Naive thymus-derived CD8-positive, alpha-beta T cell (primary cell): ENCODE measurements around the gene PPTC7. TPM values are rescaled to one million over a fixed set of nuclear protein-coding genes. Genes with fewer than 3 reads are reported as not detected.
"Not testable (repeated sequence)": the region's sequence is repeated elsewhere in the genome, so short reads cannot be mapped to it uniquely, and the experiment has no call there.

ENCODE experiments used
- ATAC-seq, 2 donors: fragments of 150-1000 bp; cut with Tn5 transposase in 1 of 2; sonication (Bioruptor Pico), chemical (Tn5 transposase) in 1 of 2; 1 replicate in 1 of 2; 2 replicates in 1 of 2; pipeline ENCODE4 v1.10.0; 2021; ENCODE audit warnings: mild to moderate bottlenecking in 2 of 2, moderate library complexity in 2 of 2
- POLR2A ChIA-PET: fragments of 350-600 bp; sonication (Branson Sonifier 250); formaldehyde crosslinking; loops from one replicate; lab custom pipeline; 2021; ENCODE audit warnings: antibody characterized with exemption; lab: Charles Lee
- DNase-seq, 10 donors: peaks; one replicate each; pipeline versions ENCODE4 v3.0.0 to v3.0.0-alpha.2; 2020 to 2022
- H3K27ac Mint-ChIP-seq, 10 donors: one replicate each; pipeline ENCODE4 v1.8.0; 2020 to 2022; ENCODE audit warnings: mild to moderate bottlenecking in 10 of 10, mixed read lengths in 10 of 10, moderate library complexity in 4 of 10, inconsistent platforms in 1 of 10
- H3K27me3 Mint-ChIP-seq, 5 donors: one replicate each; pipeline ENCODE4 v1.8.0; 2021 to 2022; ENCODE audit warnings: mixed read lengths in 5 of 5
- H3K36me3 Mint-ChIP-seq, 3 donors: one replicate each; pipeline ENCODE4 v1.8.0; 2020 to 2022; ENCODE audit warnings: mixed read lengths in 3 of 3, mild to moderate bottlenecking in 2 of 3, inconsistent platforms in 1 of 3
- H3K4me1 Mint-ChIP-seq, 4 donors: one replicate each; pipeline ENCODE4 v1.8.0; 2021 to 2022; ENCODE audit warnings: mixed read lengths in 4 of 4
- H3K4me3 Mint-ChIP-seq, 10 donors: one replicate each; pipeline ENCODE4 v1.8.0; 2020 to 2022; ENCODE audit warnings: mild to moderate bottlenecking in 10 of 10, mixed read lengths in 10 of 10, moderate library complexity in 6 of 10, inconsistent platforms in 1 of 10
- H3K9me3 Mint-ChIP-seq, 9 donors: one replicate each; pipeline ENCODE4 v1.8.0; 2020 to 2022; ENCODE audit warnings: mixed read lengths in 9 of 9, mild to moderate bottlenecking in 3 of 9, inconsistent platforms in 1 of 9, moderate library complexity in 1 of 9
- polyA plus RNA-seq, 3 donors: library from polyadenylated mRNA; unstranded; fragments of 300-500 nt; fragmentation: Illumina TruSeq; gene quantifications; one replicate each; pipeline ENCODE4 v1.2.3, GENCODE V29; 2021
- total RNA-seq, 8 experiments: library from RNA in 2 of 8; stranded (reverse) in 2 of 8; gene quantifications; one replicate each; pipeline ENCODE4 v1.2.3 and lab custom pipeline; 2021 to 2026

The PPTC7 gene
- total and polyA plus RNA-seq, 5 experiments from 2014 or later: 7.6 to 34.8 (median 10.2) TPM

GRCh38 chr12:110602085-110602814 lies 19.1 kb upstream of the PPTC7 start:
- DNase-seq: peak in 8 of 10 donors; percentile 30 to 66 (median 56)
- peaks cover 6 to 46% (median 13%) of the 10 kb centered on the region in 4 donors for H3K4me1 Mint-ChIP-seq
- ATAC-seq: peak; percentile 72 to 82
- H3K36me3 Mint-ChIP-seq, H3K9me3 Mint-ChIP-seq, H3K27me3 Mint-ChIP-seq: not testable (repeated sequence)
- H3K4me3 Mint-ChIP-seq: peak overlapping the region in 1 of 10 donors; percentile 11
- peak overlapping the region in 8 of 10 donors; percentile 25 to 73 (median 60) for H3K27ac Mint-ChIP-seq
- POLR2A ChIA-PET: interaction anchor here (0.6 to 3.3 kb wide), 12 partner anchors 12 to 199 kb away, joined by 3 to 41 read pairs (median 3); partner anchors contain the start of genes ARPC3, FAM216A, GPN3 and HVCN1

- Mint-ChIP-seq H3K27me3 (no peaks in the 10 kb centered on the region), H3K9me3 (no peaks in the 10 kb centered on the region), H3K4me1 (peaks cover 4 to 32% (median 10%) of the 10 kb centered on the region in 4 donors), H3K36me3 (no peaks in the 10 kb centered on the region), H3K27ac (peak overlapping the region in 6 of 10 donors; percentile 15 to 85 (median 35)), H3K4me3 (no peak overlapping the region)
- DNase-seq (peak in 3 of 10 donors; percentile 57 to 61 (median 60)), ATAC-seq (peak; percentile 48 to 58)
- POLR2A ChIA-PET: interaction anchor here (0.6 to 3.3 kb wide), 12 partner anchors 14 to 150 kb away, joined by 3 to 41 read pairs (median 4); partner anchors contain the start of genes ARPC3, FAM216A and GPN3
Observed at GRCh38 chr12:110600254-110600653, 17.1 kb upstream of the PPTC7 start.

GRCh38 chr12:110599334-110599733 lies 16.2 kb upstream of the PPTC7 start:
- H3K27ac Mint-ChIP-seq: peak overlapping the region in 3 of 10 donors; percentile 40 to 79 (median 62)

GRCh38 chr12:110597885-110598284 lies 14.8 kb upstream of the PPTC7 start:
- Mint-ChIP-seq H3K4me1 (peaks cover 4 to 18% (median 10%) of the 10 kb centered on the region in 4 donors), H3K36me3 (no peaks in the 10 kb centered on the region), H3K27me3 (no peaks in the 10 kb centered on the region), H3K9me3 (no peaks in the 10 kb centered on the region), H3K27ac (no peak overlapping the region), H3K4me3 (no peak overlapping the region)
- DNase-seq (no peak), ATAC-seq (no peak)
- POLR2A ChIA-PET: interaction anchor here (0.7 to 0.8 kb wide), 2 partner anchors 45 to 344 kb away, joined by 3 to 4 read pairs; no protein-coding TSS in a partner anchor

More at GRCh38 chr12:110599334-110599733, 16.2 kb upstream of the PPTC7 start:
- H3K36me3 Mint-ChIP-seq: no peaks in the 10 kb centered on the region
- peaks cover 4 to 25% (median 10%) of the 10 kb centered on the region in 4 donors for H3K4me1 Mint-ChIP-seq
- H3K9me3 Mint-ChIP-seq: no peaks in the 10 kb centered on the region
- POLR2A ChIA-PET: interaction anchor here (1.4 to 3.3 kb wide), 3 partner anchors 14 to 131 kb away, joined by 3 to 17 read pairs (median 8); partner anchors contain the start of genes FAM216A and GPN3
- H3K27me3 Mint-ChIP-seq: no peaks in the 10 kb centered on the region
- DNase-seq (no peak), ATAC-seq (no peak)
- no peak overlapping the region for H3K4me3 Mint-ChIP-seq

- H3K4me1 Mint-ChIP-seq: peaks cover 0 to 32% (median 17%) of the 10 kb centered on the region in 4 donors
- not testable (repeated sequence) for ATAC-seq, H3K27me3 Mint-ChIP-seq, DNase-seq, H3K4me3 Mint-ChIP-seq, H3K9me3 Mint-ChIP-seq, H3K36me3 Mint-ChIP-seq
- POLR2A ChIA-PET: interaction anchor here (0.9 to 1.2 kb wide), 3 partner anchors 20 to 117 kb away, joined by 3 to 4 read pairs (median 3); no protein-coding TSS in a partner anchor
- peak overlapping the region in 2 of 10 donors; percentile 43 to 63 for H3K27ac Mint-ChIP-seq
Observed at GRCh38 chr12:110592919-110593318, 9.8 kb upstream of the PPTC7 start.

- DNase-seq: no peak
- H3K36me3 Mint-ChIP-seq: no peaks in the 10 kb centered on the region
- no peaks in the 10 kb centered on the region for H3K9me3 Mint-ChIP-seq
- H3K4me3 Mint-ChIP-seq: peak overlapping the region in 1 of 10 donors; percentile 22
- POLR2A ChIA-PET: interaction anchor here (0.9 to 1.2 kb wide), 2 partner anchors 91 to 116 kb away, joined by 3 to 4 read pairs; no protein-coding TSS in a partner anchor
- H3K27me3 Mint-ChIP-seq: no peaks in the 10 kb centered on the region
- ATAC-seq: no peak
- peaks cover 0 to 34% (median 17%) of the 10 kb centered on the region in 4 donors for H3K4me1 Mint-ChIP-seq
- peak overlapping the region in 7 of 10 donors; percentile 13 to 95 (median 85) for H3K27ac Mint-ChIP-seq
Observed at GRCh38 chr12:110592078-110592477, 9.0 kb upstream of the PPTC7 start.

GRCh38 chr12:110591451-110592051 lies 8.4 kb upstream of the PPTC7 start:
- POLR2A ChIA-PET: interaction anchor here (1.2 kb wide), 1 partner anchor 116 kb away, joined by 4 read pairs; no protein-coding TSS in a partner anchor
- H3K4me3 Mint-ChIP-seq: no peak overlapping the region
- peak overlapping the region in 8 of 10 donors; percentile 74 to 95 (median 87) for H3K27ac Mint-ChIP-seq
- H3K36me3 Mint-ChIP-seq: no peaks in the 10 kb centered on the region
- H3K27me3 Mint-ChIP-seq: no peaks in the 10 kb centered on the region
- peaks cover 0 to 34% (median 17%) of the 10 kb centered on the region in 4 donors for H3K4me1 Mint-ChIP-seq
- no peaks in the 10 kb centered on the region for H3K9me3 Mint-ChIP-seq
- DNase-seq (no peak), ATAC-seq (no peak)

GRCh38 chr12:110590806-110591326 lies 7.7 kb upstream of the PPTC7 start:
- Mint-ChIP-seq H3K4me1 (peaks cover 0 to 36% (median 20%) of the 10 kb centered on the region in 4 donors), H3K9me3 (no peaks in the 10 kb centered on the region), H3K36me3 (no peaks in the 10 kb centered on the region), H3K4me3 (peak overlapping the region in 2 of 10 donors; percentile 8 to 29), H3K27ac (peak overlapping the region; percentile 63 to 95 (median 84)), H3K27me3 (no peaks in the 10 kb centered on the region)
- peak; percentile 82 to 86 for ATAC-seq
- POLR2A ChIA-PET: no interaction called here
- peak in 2 of 10 donors; percentile 48 to 64 for DNase-seq

GRCh38 chr12:110590059-110590458 lies 6.9 kb upstream of the PPTC7 start:
- Mint-ChIP-seq H3K27me3 (no peaks in the 10 kb centered on the region), H3K36me3 (no peaks in the 10 kb centered on the region), H3K4me1 (peaks cover 3 to 45% (median 28%) of the 10 kb centered on the region in 4 donors), H3K27ac (peak overlapping the region in 8 of 10 donors; percentile 20 to 90 (median 72)), H3K9me3 (no peaks in the 10 kb centered on the region), H3K4me3 (peak overlapping the region in 1 of 10 donors; percentile 4)
- DNase-seq: no peak
- no peak for ATAC-seq
- POLR2A ChIA-PET: interaction anchor here (0.7 kb wide), 3 partner anchors 43 to 822 kb away, joined by 3 read pairs; no protein-coding TSS in a partner anchor

- POLR2A ChIA-PET: interaction anchor here (0.6 to 1.2 kb wide), 3 partner anchors 13 to 103 kb away, joined by 3 read pairs; no protein-coding TSS in a partner anchor
- not testable (repeated sequence) for H3K36me3 Mint-ChIP-seq, ATAC-seq
Observed at GRCh38 chr12:110587102-110587501, 4.0 kb upstream of the PPTC7 start.

GRCh38 chr12:110585231-110585799 lies 2.2 kb upstream of the PPTC7 start:
- ATAC-seq: no peak
- POLR2A ChIA-PET: interaction anchor here (0.6 to 2.1 kb wide), 11 partner anchors 9 to 462 kb away, joined by 3 to 22 read pairs (median 6); partner anchors contain the start of genes ARPC3, RAD9B, TCTN1 and VPS29
- Mint-ChIP-seq H3K4me1 (peaks cover 11 to 61% (median 47%) of the 10 kb centered on the region in 4 donors), H3K36me3 (no peaks in the 10 kb centered on the region), H3K9me3 (no peaks in the 10 kb centered on the region), H3K4me3 (peak overlapping the region; percentile 43 to 94 (median 84)), H3K27ac (peak overlapping the region in 9 of 10 donors; percentile 89 to 98 (median 92)), H3K27me3 (no peaks in the 10 kb centered on the region)
- peak in 4 of 10 donors; percentile 26 to 45 (median 37) for DNase-seq

More at GRCh38 chr12:110587102-110587501, 4.0 kb upstream of the PPTC7 start:
- peaks cover 7 to 62% (median 47%) of the 10 kb centered on the region in 4 donors for H3K4me1 Mint-ChIP-seq
- DNase-seq, H3K27me3 Mint-ChIP-seq, H3K9me3 Mint-ChIP-seq, H3K4me3 Mint-ChIP-seq: not testable (repeated sequence)
- peak overlapping the region in 4 of 10 donors; percentile 14 to 57 (median 42) for H3K27ac Mint-ChIP-seq
